Gastrocnemius medialis (tissue), 4 donors: ENCODE data around the gene L3HYPDH. TPM values are rescaled to one million over a fixed set of nuclear protein-coding genes. Genes with fewer than 3 reads are reported as not detected.

ENCODE experiments used
- ATAC-seq, 2 donors: fragments of 150-250 bp; one replicate each; pipeline ENCODE4 v1.9.1; 2016
- DNase-seq, 2 donors: peaks; one replicate each; pipeline ENCODE4 v3.0.0-alpha.2; 2019
- H3K27ac ChIP-seq, 4 donors: fragments of 200-600 bp; sonication (generic); 1 replicate in 1 of 4; 2 replicates in 3 of 4; pipeline ENCODE4 v1.5.1; 2016 to 2018; ENCODE audit warnings: mild to moderate bottlenecking in 2 of 4, moderate library complexity in 1 of 4
- H3K27me3 ChIP-seq, 3 donors: fragments of 200-600 bp; sonication (generic) in 2 of 3; 1 replicate in 1 of 3; 2 replicates in 2 of 3; pipeline versions ENCODE4 v1.5.1 to v1.6.0; 2016 to 2019; ENCODE audit warnings: mild to moderate bottlenecking in 1 of 3, moderate library complexity in 1 of 3
- H3K36me3 ChIP-seq, 2 donors: fragments of 200-600 bp; sonication (generic) in 1 of 2; one replicate each; pipeline ENCODE4 v1.5.1; 2017 to 2018
- H3K4me1 ChIP-seq, 2 donors: fragments of 200-600 bp; sonication (generic) in 1 of 2; one replicate each; pipeline ENCODE4 v1.5.1; 2016 to 2017; ENCODE audit warnings: mild to moderate bottlenecking in 2 of 2
- H3K4me3 ChIP-seq, 4 donors: fragments of 200-600 bp; sonication (generic) in 3 of 4; 1 replicate in 1 of 4; 2 replicates in 3 of 4; pipeline ENCODE4 v1.5.1; 2016 to 2019; ENCODE audit warnings: mild to moderate bottlenecking in 2 of 4
- H3K9me3 ChIP-seq, 3 donors: fragments of 200-600 bp; sonication (generic) in 2 of 3; 1 replicate in 1 of 3; 2 replicates in 2 of 3; pipeline ENCODE4 v1.5.1; 2016 to 2019
- POLR2A ChIP-seq, 2 donors: fragments of 450-650 bp; IDR thresholded peaks; one replicate each; pipeline ENCODE4 v1.6.1; 2017; ENCODE audit warnings: antibody characterized with exemption in 2 of 2, mild to moderate bottlenecking in 2 of 2, moderate library complexity in 2 of 2
- in situ Hi-C, 4 donors: fragments of 200-750 bp; cut with MboI; loops; one replicate each; pipeline versions ENCODE4 v1.15.0 to v1.8.0; 2017; ENCODE audit warnings: low sequenced_read_pairs in 4 of 4
- intact Hi-C: fragments of 100-400 bp; cut with DNase I; formaldehyde crosslinking; loops from one replicate; pipeline ENCODE4 v1.15.1; 2023; ENCODE audit warnings: low total_unique reads
- total RNA-seq, 4 donors: library from RNA; depleted of rRNA; stranded (reverse); fragments of >200 nt; gene quantifications; one replicate each; pipeline versions ENCODE4 v1.1.0 to v1.2.3, GENCODE V29; 2016
- TF ChIP-seq, protein P1 (sequence below), 5 experiments: fragments of 450-650 bp in 3 of 5; fragments of 200-600 bp in 2 of 5; sonication (generic) in 2 of 5; IDR thresholded peaks in 4 of 5; conservative IDR thresholded peaks in 1 of 5; 1 replicate in 4 of 5; 2 replicates in 1 of 5; pipeline ENCODE4 v1.5.1; 2016 to 2019; ENCODE audit warnings: antibody characterized with exemption in 5 of 5, mild to moderate bottlenecking in 3 of 5, moderate library complexity in 3 of 5

L3HYPDH gene
- total RNA-seq, result 10 to 100 TPM; 13.0 to 34.6 (median 22.5) TPM

DNA sequence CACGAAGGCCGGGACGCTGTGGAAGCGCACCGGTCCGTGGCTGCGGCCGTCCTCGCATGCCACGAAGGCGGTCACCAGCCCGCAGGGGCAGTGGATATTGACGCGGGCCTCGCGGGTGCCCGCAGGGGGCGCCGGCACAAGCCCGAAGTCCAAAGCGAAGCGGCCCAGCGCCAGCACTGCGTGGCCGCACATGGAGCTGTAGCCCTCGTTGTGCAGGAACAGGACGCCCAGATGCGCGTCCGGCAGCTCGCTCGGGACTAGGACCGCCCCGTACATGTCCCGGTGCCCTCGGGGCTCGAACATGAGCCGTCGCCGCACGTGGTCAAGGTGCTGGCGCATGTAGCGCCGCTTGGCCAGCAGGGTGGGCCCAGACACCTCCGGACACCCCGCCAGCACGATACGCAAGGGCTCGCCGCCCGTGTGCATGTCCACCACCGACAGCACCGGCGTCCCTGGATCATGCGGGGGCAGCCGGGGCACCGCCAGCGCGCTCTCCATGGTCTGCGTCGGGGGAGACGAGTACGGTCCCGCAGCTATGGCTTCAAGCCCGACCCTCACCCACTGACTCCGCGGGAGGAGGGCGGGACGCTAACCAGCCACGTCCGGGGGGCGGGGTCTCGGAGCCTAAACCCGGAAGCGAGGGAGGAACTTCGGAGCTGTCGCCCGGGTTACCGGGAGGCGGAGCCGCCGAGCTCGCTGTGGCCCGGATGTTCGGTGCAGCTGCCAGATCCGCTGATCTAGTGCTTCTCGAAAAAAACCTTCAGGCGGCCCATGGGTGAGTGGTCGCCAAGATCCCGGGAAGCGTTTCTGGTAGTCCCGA, at the start of gene L3HYPDH, which contains the start of gene JKAMP:
Gene L3HYPDH, minus strand, starts transcription at position 590 of the 820 bp plus-strand sequence. Its CDS starts 92 bp downstream, at position 498.
Gene JKAMP, plus strand, starts transcription at position 699 of the 820 bp plus-strand sequence. Its CDS starts 73 bp downstream, at position 772.
- no peaks in the 10 kb centered on the region for H3K27me3 ChIP-seq
- peaks cover 0 to 15% of the 10 kb centered on the region in 2 donors for H3K36me3 ChIP-seq
- in situ Hi-C loops (no loop called here), intact Hi-C loops (loop anchor here (2.0 to 5.0 kb wide), 3 partner anchors 17 to 698 kb away; partner anchors contain the start of gene GPR135)
- H3K4me3 ChIP-seq, result peak within 1 kb of the TSS; percentile 90 to 95 (median 92)
- peak; percentile 79 to 83 for TF ChIP-seq POLR2A (IDR thresholded peaks at IDR 0.05)
- TF ChIP-seq, protein P1, sequence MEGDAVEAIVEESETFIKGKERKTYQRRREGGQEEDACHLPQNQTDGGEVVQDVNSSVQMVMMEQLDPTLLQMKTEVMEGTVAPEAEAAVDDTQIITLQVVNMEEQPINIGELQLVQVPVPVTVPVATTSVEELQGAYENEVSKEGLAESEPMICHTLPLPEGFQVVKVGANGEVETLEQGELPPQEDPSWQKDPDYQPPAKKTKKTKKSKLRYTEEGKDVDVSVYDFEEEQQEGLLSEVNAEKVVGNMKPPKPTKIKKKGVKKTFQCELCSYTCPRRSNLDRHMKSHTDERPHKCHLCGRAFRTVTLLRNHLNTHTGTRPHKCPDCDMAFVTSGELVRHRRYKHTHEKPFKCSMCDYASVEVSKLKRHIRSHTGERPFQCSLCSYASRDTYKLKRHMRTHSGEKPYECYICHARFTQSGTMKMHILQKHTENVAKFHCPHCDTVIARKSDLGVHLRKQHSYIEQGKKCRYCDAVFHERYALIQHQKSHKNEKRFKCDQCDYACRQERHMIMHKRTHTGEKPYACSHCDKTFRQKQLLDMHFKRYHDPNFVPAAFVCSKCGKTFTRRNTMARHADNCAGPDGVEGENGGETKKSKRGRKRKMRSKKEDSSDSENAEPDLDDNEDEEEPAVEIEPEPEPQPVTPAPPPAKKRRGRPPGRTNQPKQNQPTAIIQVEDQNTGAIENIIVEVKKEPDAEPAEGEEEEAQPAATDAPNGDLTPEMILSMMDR (IDR thresholded peaks at IDR 0.05 in 4 of 5, conservative IDR thresholded peaks at IDR 0.05 in 1 of 5), result peak; percentile 58 to 78 (median 73)
- peak within 1 kb of the TSS; percentile 89 to 95 (median 94) for H3K27ac ChIP-seq
- DNase-seq, result peak; percentile 95
- ATAC-seq, result peak; percentile 93 to 94
- no peaks in the 10 kb centered on the region for H3K9me3 ChIP-seq
- H3K4me1 ChIP-seq, result peaks cover 33 to 37% of the 10 kb centered on the region in 2 donors

DNA sequence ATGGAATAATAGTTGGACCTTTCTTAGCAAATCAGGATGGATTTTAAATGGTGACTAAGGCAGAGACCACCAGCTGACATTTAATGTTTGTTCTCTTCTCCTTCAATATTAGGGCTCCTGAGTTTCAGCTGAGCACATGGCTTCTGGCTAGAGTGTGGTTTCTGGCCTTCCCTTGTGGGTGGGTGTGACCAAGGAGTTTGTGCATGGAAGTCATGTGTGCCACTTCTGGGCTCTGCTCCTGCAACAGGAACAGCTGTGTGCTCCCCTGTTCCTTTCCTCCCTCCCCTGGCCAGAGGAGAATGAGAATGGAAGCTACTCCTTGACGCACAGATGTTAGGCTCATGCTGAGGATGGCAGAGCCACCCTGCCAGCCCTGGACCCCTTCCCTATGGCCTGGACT, 48.2 kb upstream of the L3HYPDH start:
- TF ChIP-seq POLR2A (IDR thresholded peaks at IDR 0.05), result no peak
- TF ChIP-seq, protein P1 (IDR thresholded peaks at IDR 0.05 in 4 of 5, conservative IDR thresholded peaks at IDR 0.05 in 1 of 5), result no peak
- no peak for DNase-seq
- peaks cover 4 to 11% of the 10 kb centered on the region in 2 donors for H3K4me1 ChIP-seq
- H3K27ac ChIP-seq, result no peak overlapping the region
- H3K36me3 ChIP-seq, result no peaks in the 10 kb centered on the region
- no peak for ATAC-seq
- in situ Hi-C loops, result no loop called here
- intact Hi-C loops, result no loop called here
- H3K9me3 ChIP-seq, result no peaks in the 10 kb centered on the region
- H3K27me3 ChIP-seq, result no peaks in the 10 kb centered on the region
- H3K4me3 ChIP-seq, result no peak overlapping the region

DNA sequence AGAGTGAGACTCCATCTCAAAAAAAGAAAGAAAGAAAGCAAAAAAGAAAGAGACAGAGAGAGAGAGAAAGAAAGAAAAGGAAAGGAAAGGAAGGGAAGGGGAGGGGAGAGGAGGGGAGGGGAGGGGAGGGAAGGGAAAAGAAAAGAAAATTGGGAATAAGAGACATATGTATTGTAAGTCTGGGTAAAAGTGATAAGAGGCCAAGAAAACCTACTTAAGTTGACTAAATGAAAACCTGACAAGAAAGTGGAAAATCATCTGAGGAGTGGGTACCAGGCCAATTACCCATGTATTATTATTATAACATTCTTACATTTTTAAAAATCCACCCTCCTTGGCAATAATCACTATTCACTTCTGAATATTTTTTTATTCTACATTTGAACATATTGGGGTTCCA, 46.1 kb upstream of the L3HYPDH start:
- no peak overlapping the region for H3K4me3 ChIP-seq
- TF ChIP-seq, protein P1 (IDR thresholded peaks at IDR 0.05 in 4 of 5, conservative IDR thresholded peaks at IDR 0.05 in 1 of 5), result no peak
- TF ChIP-seq POLR2A (IDR thresholded peaks at IDR 0.05), result no peak
- no peaks in the 10 kb centered on the region for H3K36me3 ChIP-seq
- ATAC-seq (no peak), DNase-seq (no peak)
- intact Hi-C loops (no loop called here), in situ Hi-C loops (no loop called here)
- H3K27ac ChIP-seq, result no peak overlapping the region
- H3K27me3 ChIP-seq, result no peaks in the 10 kb centered on the region
- no peaks in the 10 kb centered on the region for H3K9me3 ChIP-seq
- peaks cover 4 to 11% of the 10 kb centered on the region in 2 donors for H3K4me1 ChIP-seq

DNA sequence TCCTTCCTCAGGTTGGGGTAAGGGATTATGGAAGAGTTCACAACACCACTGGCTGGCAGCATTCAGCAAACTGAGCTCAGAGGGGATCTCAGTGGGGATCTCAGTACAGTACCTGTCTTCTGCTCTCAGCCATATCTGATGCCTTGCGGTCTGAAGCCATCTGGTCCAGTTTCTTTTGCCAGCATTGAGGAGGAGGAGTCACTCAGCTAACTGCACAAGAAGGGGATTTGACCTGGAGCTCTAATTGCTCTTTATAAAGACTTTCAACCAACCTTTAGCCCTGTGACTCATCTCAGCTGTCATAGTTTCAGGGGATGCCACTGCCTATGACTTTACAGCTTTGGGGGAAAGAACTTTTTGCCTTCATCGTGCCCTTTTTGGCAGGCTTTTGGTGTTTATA, 45.0 kb upstream of the L3HYPDH start:
- TF ChIP-seq POLR2A (IDR thresholded peaks at IDR 0.05), result no peak

DNA sequence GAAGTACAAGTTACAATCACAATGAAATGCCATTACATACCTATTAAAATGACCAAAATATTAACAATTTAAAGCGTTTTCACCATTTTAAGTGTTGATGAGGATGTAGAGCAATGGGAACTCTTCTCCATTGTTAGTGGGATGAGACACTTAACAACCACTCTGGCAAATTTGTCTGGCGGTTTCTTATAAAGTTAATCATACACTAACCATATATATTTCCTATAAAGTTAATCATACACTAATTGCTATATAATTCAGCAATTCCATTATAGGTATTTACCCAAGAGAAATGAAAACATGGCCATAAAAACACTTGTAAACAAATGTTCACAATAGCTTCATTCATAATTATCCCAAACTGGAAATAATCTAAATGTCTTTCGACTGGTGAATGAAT, 36.0 kb upstream of the L3HYPDH start:
- H3K4me3 ChIP-seq, result no peak overlapping the region
- H3K27ac ChIP-seq, result no peak overlapping the region
- DNase-seq (no peak), ATAC-seq (no peak)
- no peaks in the 10 kb centered on the region for H3K27me3 ChIP-seq
- no peaks in the 10 kb centered on the region for H3K36me3 ChIP-seq
- intact Hi-C loops, result no loop called here
- TF ChIP-seq, protein P1 (IDR thresholded peaks at IDR 0.05 in 4 of 5, conservative IDR thresholded peaks at IDR 0.05 in 1 of 5), result no peak
- no peak for TF ChIP-seq POLR2A (IDR thresholded peaks at IDR 0.05)
- no peaks in the 10 kb centered on the region for H3K9me3 ChIP-seq
- no peaks in the 10 kb centered on the region for H3K4me1 ChIP-seq
- in situ Hi-C loops, result no loop called here

More for the DNA sequence above, 45.0 kb upstream of the L3HYPDH start:
- H3K36me3 ChIP-seq, result no peaks in the 10 kb centered on the region
- H3K27ac ChIP-seq, result no peak overlapping the region
- DNase-seq, result no peak
- intact Hi-C loops, result no loop called here
- peaks cover 4% of the 10 kb centered on the region in 2 donors for H3K4me1 ChIP-seq
- no peak for ATAC-seq
- H3K27me3 ChIP-seq, result no peaks in the 10 kb centered on the region
- H3K4me3 ChIP-seq, result no peak overlapping the region
- H3K9me3 ChIP-seq, result no peaks in the 10 kb centered on the region
- in situ Hi-C loops, result no loop called here
